Astrocyte of the spinal cord (primary cell): ENCODE results near the gene EXD3.

Experiments
- DNase-seq: peaks from one replicate; pipeline ENCODE4 v3.0.0; 2011; ENCODE audit warnings: low read depth, low spot score
- H3K4me3 ChIP-seq: 2 replicates; pipeline ENCODE4 v1.5.1; 2011; ENCODE audit warnings: low read depth, mild to moderate bottlenecking, low read length, moderate library complexity
- in situ Hi-C: cut with HindIII; loops from 2 replicates; pipeline ENCODE4 v1.10.0; 2017; ENCODE audit warnings: low sequenced_read_pairs
- TF ChIP-seq, protein P1 (sequence below): IDR thresholded peaks from 2 replicates; pipeline ENCODE4 v1.5.1; 2012; ENCODE audit warnings: low read depth, mild to moderate bottlenecking, low read length, inconsistent platforms

Gene EXD3

DNA sequence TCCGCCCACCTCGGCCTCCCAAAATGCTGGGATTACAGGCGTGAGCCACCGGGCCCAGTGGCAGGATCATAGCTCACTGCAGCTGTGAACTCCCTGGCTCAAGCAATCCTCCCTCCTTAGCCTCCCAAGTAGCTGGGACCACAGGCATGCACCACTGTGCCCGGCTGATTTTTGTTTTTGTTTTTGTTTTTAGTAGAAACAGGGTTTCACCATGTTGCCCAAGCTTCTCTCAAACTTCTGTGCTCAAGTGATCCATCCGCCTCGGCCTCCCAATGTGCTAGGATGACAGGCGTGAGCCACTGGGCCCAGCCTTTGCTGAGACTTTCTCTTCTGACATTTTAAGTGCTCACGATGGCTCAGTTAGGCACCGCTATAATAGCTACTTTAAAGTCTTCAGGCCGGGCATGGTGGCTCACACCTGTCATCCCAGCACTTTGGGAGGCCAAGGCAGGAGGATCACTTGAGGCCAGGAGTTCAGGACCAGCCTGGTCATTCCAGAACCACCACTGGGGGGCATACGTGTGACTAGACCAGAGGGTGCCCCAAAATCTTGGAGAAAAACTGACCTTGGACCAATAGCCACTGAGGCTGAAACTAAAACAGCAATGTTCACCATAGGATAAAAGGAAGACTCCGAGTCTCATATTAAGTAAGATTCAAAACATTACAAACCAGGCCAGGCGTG is 21.3 kb upstream of the EXD3 start:
- in situ Hi-C loops = no loop called here
- TF ChIP-seq, protein P1, sequence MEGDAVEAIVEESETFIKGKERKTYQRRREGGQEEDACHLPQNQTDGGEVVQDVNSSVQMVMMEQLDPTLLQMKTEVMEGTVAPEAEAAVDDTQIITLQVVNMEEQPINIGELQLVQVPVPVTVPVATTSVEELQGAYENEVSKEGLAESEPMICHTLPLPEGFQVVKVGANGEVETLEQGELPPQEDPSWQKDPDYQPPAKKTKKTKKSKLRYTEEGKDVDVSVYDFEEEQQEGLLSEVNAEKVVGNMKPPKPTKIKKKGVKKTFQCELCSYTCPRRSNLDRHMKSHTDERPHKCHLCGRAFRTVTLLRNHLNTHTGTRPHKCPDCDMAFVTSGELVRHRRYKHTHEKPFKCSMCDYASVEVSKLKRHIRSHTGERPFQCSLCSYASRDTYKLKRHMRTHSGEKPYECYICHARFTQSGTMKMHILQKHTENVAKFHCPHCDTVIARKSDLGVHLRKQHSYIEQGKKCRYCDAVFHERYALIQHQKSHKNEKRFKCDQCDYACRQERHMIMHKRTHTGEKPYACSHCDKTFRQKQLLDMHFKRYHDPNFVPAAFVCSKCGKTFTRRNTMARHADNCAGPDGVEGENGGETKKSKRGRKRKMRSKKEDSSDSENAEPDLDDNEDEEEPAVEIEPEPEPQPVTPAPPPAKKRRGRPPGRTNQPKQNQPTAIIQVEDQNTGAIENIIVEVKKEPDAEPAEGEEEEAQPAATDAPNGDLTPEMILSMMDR = no peak
- no peak for DNase-seq

GRCh38 chr9:137441935-137442321 is 19.0 kb upstream of the EXD3 start:
- DNase-seq = no peak
- H3K4me3 ChIP-seq = no peak overlapping the region
- in situ Hi-C loops = no loop called here
- TF ChIP-seq, protein P1 = no peak

More for the DNA sequence above, 21.3 kb upstream of the EXD3 start:
- H3K4me3 ChIP-seq = no peak overlapping the region

GRCh38 chr9:137441289-137441934 is 18.4 kb upstream of the EXD3 start, which contains the start of gene ENTPD8:
Gene ENTPD8 (minus strand): TSS chr9:137441357. CDS start chr9:137438285, 3,072 bp downstream.
- TF ChIP-seq, protein P1 = no peak
- no peak for DNase-seq
- in situ Hi-C loops = no loop called here
- no peak within 1 kb of the TSS for H3K4me3 ChIP-seq

DNA sequence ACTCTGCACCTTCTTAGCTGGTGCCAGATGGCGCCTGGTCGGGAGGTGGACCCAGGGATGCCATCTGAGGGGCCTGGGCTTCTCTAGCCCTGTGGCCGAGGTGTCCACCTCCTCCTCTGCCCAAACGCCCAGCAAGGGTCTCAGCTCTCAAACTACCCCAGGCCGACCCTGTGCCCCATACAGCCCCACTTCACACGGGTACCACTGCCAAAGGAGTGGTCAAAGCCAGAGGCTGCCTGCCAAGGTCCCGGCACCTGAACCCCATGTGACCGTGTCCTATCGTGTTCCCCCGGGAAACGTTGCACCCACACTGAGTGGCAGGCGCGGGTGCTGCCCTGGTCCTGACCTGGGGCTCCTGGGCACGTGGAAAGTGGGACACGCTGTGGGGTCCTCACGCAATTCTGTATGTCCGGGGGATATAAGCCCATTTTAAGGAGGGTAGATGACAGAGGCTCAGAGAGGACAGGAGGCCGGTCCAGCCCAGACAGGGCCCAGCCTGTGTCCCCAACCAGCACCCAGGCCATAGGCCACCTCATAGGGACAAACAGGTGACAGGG is 16.3 kb upstream of the EXD3 start:
- DNase-seq = no peak
- no peak overlapping the region for H3K4me3 ChIP-seq
- TF ChIP-seq, protein P1 = no peak
- in situ Hi-C loops = no loop called here

- DNase-seq = no peak
- TF ChIP-seq, protein P1 = no peak
- in situ Hi-C loops = no loop called here
- H3K4me3 ChIP-seq = no peak overlapping the region
Measured at GRCh38 chr9:137438591-137439157, 15.7 kb upstream of the EXD3 start.

- in situ Hi-C loops = no loop called here
Measured at GRCh38 chr9:137437691-137438590, 15.0 kb upstream of the EXD3 start.

More at GRCh38 chr9:137437691-137438590, 15.0 kb upstream of the EXD3 start:
- H3K4me3 ChIP-seq = no peak overlapping the region
- DNase-seq = no peak
- TF ChIP-seq, protein P1 = no peak
